Fibroblast of skin of right biceps (primary cell): Measurements from ENCODE around the gene SLC30A2.
A peak's percentile ranks its signal among the peaks of the same experiment; 100 is the strongest.

Source experiments
- DNase-seq: peaks from one replicate; pipeline ENCODE4 v3.0.0-alpha.2; 2013

Gene SLC30A2

GRCh38 chr1:25994402-25995150 lies 51.3 kb downstream of the SLC30A2 start:
- no peak for DNase-seq

GRCh38 chr1:25993197-25993951 lies 52.5 kb downstream of the SLC30A2 start:
- no peak for DNase-seq

DNA sequence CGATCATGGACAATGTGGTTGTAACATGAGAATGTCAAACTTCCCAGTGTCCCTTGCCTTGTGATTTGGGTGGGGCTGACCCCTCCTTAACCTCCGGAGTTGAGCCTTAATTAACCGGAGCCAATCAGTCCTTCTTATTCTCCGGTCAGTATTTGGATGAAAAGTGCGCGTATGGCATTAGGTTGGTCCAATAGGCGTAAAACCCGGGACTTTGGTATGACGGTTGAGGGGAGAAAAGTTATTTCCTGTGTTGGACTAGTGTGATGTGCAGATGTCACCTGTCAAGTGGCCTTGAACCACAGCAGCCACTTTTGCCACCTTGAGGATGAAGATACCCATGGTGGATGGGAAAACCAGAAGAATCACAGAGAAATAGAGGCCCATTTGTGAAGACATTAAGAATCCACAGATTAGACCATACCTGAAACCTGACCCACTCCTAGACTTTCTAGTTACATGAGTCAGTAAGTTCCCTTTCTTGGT lies 53.2 kb downstream of the SLC30A2 start:
- no peak for DNase-seq

DNA sequence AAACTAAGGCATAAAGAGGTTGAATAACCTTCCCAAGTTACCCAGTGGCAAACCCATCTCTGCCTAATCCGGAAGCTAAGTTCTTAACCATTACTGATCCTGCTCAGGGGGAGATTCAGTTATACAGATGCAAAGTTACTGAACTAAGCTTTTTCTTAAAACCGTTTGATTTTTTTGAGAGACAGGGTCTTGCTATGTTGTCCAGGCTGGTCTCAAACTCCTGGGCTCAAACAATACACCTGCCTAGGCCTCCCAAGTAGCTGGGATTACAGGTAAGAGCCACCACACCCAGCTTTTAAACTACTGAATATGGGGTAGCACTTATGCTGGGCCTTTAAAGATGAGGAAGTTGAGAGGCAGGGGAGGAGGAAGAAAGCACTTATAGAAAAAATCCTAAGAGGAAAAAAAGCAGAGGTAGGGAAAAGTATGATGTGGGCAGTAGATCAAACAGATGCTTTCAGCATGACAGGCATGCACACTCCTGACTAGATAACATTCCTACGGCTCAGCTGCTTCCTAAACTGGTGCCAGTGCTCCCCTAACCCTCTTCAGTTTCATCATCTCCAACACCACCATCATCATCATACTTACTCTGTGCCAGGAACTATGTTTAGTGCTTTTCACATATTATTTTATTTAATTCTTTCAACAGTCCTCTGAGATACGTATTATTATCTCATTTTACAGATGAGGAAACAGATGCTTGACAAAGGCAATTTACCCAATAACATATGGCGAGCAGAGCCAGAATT lies 53.8 kb downstream of the SLC30A2 start:
- peak; percentile 52 for DNase-seq

GRCh38 chr1:25990702-25991395 lies 55.1 kb downstream of the SLC30A2 start:
- no peak for DNase-seq

DNA sequence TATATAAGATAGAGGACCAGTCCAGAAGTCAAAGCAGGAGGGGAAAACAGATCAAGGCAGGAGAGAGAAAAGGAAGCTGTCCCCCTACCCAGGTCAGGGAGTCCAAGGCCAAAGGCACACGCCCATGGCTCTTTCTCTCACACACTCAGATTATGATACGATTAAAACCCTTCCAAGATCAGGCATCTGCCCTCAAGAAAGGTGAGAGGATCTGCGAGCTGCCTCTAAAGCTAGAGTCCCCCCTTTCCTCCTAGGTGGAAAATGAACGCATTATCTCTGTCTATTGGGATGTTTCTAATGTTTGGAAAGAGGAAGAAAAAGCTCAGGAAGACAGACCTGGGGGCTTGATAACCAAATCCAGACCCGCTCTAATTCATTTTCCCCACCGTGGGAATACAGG lies 55.7 kb downstream of the SLC30A2 start:
- no peak for DNase-seq

DNA sequence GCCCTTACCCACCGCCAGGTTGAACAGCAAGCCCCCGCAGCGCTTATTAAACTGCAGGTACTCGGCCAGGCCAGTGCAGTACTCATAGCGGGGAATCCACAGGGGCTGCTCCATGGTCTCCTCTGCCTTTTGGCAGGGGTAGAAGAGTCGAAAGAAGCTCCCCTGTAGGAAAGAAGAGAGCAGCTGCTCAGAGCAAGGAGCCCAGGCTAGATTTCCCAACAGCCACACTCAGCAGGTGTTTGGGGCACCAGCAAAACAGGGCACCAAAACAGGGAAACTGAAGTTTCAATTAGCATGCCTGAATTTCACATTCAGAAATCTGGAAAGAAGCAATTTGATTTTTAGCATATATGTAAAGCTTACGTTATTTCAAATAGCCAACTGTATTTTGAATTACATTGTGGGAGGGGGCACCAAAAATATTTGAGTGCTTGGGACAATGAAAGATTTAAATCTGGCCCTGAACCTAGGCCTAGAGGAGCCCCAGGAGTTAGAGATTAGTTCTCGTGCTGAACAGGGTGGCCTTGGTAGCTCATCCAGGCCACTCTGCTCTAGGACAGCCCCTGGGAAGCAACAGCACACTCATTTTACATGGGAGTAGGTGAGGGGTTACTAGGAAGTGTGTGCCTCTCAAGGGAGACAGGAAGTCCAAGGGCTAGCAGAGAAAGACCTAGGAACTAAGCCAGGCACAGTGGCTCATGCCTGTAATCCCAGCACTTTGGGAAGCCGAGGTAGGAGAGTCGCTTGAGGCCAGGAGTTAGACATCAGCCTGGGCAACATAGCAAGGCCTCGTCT lies 56.3 kb downstream of the SLC30A2 start:
- no peak for DNase-seq

DNA sequence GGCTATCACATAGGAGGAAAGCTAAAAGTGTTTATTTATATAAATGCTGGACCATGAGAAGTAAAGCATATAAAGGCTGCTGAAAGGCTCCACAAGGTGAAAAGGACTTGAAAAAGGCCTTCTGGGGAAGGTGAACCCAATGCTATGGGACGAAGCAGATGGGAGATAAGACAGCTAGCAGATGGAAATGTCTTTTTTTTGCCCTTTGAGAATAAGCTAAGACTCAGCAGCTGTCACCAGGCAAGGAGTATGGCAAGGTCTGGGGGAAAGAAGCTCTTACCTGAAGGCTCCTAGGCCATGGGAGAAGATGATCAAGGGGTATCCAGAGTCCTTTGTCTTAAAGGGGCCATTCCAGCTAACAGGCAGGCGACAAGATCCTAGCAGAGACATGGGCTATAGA lies 58.0 kb downstream of the SLC30A2 start:
- no peak for DNase-seq
